Liver (tissue), 3 donors: Measurements from ENCODE around the gene BRSK2.

ENCODE experiments used
- CTCF ChIP-seq: fragments of 150-350 bp; IDR thresholded peaks from 2 replicates; pipeline ENCODE4 v1.5.1; 2017; ENCODE audit warnings: improper control_type of control experiment, low read depth, low read length; ENCODE audit not compliant: missing input control
- EGR1 ChIP-seq, 2 donors: IDR thresholded peaks; 2 replicates each; pipeline ENCODE4 v1.6.1; 2016 to 2018; ENCODE audit warnings: antibody characterized with exemption in 2 of 2, low read depth in 2 of 2
- FOXA1 ChIP-seq: IDR thresholded peaks from 2 replicates; pipeline ENCODE4 v1.6.1; 2016; ENCODE audit warnings: antibody characterized with exemption
- FOXA2 ChIP-seq: IDR thresholded peaks from 2 replicates; pipeline ENCODE4 v1.6.1; 2016; ENCODE audit warnings: antibody characterized with exemption
- GABPA ChIP-seq, 2 donors: IDR thresholded peaks in 1 of 2; conservative IDR thresholded peaks in 1 of 2; 2 replicates each; pipeline ENCODE4 v1.6.1; 2016; ENCODE audit warnings: antibody characterized with exemption in 2 of 2, mild to moderate bottlenecking in 1 of 2, moderate library complexity in 1 of 2
- JUND ChIP-seq, 2 donors: IDR thresholded peaks; 2 replicates each; pipeline ENCODE4 v1.6.1; 2016; ENCODE audit warnings: antibody characterized with exemption in 2 of 2
- MAX ChIP-seq: IDR thresholded peaks from 2 replicates; pipeline ENCODE4 v1.6.1; 2016; ENCODE audit warnings: antibody characterized with exemption
- RAD21 ChIP-seq, 2 donors: IDR thresholded peaks; 2 replicates each; pipeline ENCODE4 v1.6.1; 2016; ENCODE audit warnings: antibody characterized with exemption in 2 of 2, mild to moderate bottlenecking in 2 of 2
- SP1 ChIP-seq: IDR thresholded peaks from 2 replicates; pipeline ENCODE4 v1.6.1; 2018; ENCODE audit warnings: antibody characterized with exemption, mild to moderate bottlenecking
- TAF1 ChIP-seq: conservative IDR thresholded peaks from 2 replicates; pipeline ENCODE4 v1.6.1; 2016; ENCODE audit warnings: antibody characterized with exemption, mild to moderate bottlenecking
- YY1 ChIP-seq: IDR thresholded peaks from 2 replicates; pipeline ENCODE4 v1.6.1; 2016; ENCODE audit warnings: antibody characterized with exemption, mild to moderate bottlenecking
- TF ChIP-seq, protein P1 (sequence below): IDR thresholded peaks from 2 replicates; pipeline ENCODE4 v1.6.1; 2016; ENCODE audit warnings: antibody characterized with exemption, mild to moderate bottlenecking
- donor health status: healthy.
- donor health status: healthy.

GRCh38 chr11:1447845-1448825 is 58.4 kb downstream of the BRSK2 start:
- TF ChIP-seq RAD21 (IDR thresholded peaks at IDR 0.05) = no peak
- TF ChIP-seq YY1 = no peak
- TF ChIP-seq MAX = no peak
- TF ChIP-seq CTCF = no peak
- no peak for TF ChIP-seq FOXA2
- TF ChIP-seq TAF1 = no peak
- TF ChIP-seq JUND (IDR thresholded peaks at IDR 0.05) = no peak
- TF ChIP-seq FOXA1 = no peak
- TF ChIP-seq GABPA (IDR thresholded peaks at IDR 0.05 in 1 of 2, conservative IDR thresholded peaks at IDR 0.05 in 1 of 2) = no peak
- TF ChIP-seq EGR1 (IDR thresholded peaks at IDR 0.05; ENCODE audit: low read depth in 2 of 2) = no peak
- TF ChIP-seq, protein P1, sequence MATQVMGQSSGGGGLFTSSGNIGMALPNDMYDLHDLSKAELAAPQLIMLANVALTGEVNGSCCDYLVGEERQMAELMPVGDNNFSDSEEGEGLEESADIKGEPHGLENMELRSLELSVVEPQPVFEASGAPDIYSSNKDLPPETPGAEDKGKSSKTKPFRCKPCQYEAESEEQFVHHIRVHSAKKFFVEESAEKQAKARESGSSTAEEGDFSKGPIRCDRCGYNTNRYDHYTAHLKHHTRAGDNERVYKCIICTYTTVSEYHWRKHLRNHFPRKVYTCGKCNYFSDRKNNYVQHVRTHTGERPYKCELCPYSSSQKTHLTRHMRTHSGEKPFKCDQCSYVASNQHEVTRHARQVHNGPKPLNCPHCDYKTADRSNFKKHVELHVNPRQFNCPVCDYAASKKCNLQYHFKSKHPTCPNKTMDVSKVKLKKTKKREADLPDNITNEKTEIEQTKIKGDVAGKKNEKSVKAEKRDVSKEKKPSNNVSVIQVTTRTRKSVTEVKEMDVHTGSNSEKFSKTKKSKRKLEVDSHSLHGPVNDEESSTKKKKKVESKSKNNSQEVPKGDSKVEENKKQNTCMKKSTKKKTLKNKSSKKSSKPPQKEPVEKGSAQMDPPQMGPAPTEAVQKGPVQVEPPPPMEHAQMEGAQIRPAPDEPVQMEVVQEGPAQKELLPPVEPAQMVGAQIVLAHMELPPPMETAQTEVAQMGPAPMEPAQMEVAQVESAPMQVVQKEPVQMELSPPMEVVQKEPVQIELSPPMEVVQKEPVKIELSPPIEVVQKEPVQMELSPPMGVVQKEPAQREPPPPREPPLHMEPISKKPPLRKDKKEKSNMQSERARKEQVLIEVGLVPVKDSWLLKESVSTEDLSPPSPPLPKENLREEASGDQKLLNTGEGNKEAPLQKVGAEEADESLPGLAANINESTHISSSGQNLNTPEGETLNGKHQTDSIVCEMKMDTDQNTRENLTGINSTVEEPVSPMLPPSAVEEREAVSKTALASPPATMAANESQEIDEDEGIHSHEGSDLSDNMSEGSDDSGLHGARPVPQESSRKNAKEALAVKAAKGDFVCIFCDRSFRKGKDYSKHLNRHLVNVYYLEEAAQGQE = no peak
- no peak for TF ChIP-seq SP1
